ENCODE data around the gene ADI1.

ADI1 gene

DNA sequence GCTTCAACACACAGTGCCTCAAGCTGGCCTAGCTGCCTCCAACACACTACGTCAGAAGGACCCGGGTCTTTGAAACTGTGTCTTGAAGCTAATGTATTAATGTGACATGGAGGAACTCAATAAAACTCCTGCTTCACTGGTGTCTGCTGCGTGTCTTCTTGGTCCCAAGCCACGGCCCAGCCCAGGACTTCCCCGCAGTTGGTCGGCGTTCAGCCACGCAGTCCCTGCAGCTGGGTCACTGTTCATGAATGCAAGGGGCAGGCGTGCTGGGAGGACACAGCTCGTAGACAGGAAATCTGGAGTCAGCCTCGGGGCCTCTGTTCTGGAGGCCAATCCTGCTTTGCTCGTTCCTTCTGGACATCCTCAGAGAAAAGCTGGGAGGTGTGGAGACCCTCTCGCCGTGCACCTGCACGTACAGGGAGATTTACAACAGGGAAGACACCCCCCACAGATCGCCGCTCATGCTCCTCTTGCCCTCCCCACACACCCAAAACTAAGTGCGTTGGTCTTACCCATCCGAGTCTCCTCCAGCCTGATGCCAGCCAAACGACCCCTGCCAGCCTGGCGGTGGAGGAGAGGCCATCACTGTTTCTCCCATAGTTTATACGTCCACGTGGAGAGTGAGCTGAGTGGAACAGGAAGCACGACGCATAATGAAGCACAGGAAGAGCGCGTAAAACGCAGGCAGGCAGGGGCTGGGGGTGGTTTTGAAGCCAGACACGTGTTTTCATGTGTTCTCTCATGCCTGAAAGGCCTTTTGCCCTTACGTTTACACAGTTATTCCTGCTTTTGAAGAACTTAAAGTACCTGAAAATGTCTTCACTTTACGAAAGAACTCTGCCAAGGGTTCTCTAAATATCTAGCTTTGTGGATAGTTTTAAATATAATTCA lies 39.7 kb downstream of the ADI1 start:
- no peak for DNase-seq

DNA sequence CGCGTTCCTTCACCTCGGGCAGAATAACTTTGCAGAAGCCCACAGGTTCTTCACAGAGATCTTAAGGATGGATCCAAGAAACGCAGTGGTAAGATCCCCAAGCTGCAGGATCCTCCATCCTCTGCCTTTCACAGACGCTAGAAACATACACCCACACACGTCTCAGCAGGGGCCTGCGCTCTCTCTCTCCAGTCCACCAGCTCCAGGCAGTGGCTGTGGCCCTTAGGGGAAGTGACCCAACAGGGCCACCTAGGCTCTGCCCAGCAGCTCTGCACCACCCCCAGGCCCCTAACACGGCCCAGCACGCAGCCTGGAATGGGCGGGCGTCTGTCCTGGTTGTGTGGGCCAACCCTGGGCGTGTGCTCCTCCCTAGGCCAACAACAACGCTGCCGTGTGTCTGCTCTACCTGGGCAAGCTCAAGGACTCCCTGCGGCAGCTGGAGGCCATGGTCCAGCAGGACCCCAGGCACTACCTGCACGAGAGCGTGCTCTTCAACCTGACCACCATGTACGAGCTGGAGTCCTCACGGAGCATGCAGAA lies 40.4 kb downstream of the ADI1 start:
- DNase-seq: no peak

DNA sequence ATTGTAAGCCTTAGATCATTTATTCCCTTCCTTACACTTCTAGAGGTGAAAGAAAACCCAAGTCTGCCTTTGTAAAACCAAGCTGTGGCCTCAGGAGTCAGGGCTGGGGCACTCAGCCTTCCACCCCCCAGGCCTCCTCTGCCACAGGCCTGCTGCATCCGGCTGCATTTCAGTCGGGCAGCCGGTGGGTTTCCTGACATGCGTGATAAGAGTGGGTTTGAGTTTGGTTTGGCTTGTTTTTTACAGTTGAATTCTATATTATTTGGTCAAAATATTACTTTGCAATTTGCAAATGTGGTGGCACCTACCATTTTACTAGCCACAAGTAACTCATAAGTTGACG lies 42.4 kb downstream of the ADI1 start:
- peak; percentile 68 for DNase-seq

DNA sequence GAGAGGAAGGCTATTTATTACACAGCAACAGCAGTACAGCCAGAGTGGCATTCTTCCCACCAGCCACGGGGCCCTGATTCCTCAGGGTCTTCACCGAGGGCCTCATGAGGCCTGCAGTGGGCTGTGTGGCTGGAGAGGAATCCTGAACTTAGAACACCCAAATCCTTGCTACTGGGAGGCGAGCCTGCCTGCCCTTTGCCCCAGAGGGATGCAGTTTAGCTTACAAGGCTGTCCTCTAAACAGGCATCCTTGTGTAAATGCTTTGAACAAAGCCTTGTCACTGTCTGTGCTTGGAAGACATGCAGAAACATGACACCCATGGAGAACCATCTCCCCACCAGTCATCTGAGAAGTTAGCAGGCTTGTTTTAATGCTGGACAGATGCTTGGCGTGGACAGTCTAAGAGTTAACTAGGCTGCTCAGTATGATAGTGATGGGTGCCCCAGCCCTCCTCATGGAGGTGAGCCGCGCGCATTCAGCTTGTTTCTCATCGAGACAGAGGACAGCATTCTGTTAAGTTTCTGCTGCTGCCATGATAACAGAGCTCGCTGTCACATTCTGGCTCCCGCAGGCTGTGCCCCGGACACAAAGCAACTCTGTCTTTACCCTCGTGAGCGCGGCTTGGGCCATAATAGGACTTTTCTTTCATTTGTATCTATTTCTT lies 42.9 kb downstream of the ADI1 start:
- no peak for DNase-seq

DNA sequence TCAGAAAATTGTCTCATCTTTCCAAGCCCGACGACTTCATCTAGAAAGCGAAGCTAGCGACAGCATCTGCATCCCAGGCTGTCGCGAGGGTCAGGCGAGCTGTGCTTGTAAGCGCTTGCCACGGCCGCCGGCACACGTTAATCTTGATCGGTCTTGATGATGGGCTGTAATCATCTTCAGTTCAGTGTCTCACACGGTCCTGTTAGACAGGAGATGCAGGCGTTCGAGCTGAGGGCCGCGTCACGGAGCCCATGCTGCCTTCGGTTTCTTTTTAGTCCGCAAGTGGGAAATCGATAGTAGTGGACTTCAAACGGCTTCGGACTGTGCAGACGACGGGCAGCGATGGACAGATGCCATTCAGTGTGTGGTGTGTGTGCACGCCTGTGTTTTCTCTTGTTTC lies 43.6 kb downstream of the ADI1 start:
- no peak for DNase-seq

DNA sequence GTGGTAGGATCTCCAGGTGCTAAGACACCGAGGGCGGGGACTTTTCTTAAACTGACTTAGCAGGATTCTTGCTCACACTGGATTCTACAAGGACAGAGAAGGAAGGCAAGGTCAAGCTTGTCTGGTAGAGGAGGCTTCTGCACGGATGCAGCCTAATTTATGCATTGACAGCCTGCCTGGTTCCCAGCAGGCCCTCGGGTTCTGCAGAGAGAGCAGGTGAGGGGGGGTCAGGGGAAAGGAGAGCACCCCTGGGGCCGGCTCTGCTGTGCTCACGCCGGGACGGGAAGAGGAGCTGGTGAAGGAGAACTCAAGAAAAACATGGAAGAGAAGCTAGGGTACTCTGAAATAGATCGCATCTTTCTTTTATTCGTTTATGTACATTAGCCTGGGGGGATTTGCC lies 46.4 kb downstream of the ADI1 start:
- no peak for DNase-seq

DNA sequence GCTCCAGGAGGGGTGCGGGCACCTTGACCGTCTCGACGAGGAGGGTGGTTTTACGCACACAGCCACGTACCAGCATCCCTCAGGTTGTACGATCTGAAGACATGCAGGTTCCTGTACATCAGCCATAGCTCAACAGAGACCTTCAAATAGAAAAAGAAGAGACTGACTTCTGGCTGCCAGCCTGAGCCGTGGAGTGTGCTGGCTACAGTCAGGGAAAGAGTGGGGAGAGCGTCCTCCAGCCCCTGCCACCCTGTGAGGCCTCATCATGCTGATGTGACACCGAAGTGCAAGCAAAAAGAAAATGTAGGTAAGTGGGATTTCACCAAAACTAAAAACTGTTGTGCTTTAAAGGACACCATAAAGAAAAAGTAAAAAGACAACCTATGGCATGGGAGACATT lies 47.0 kb downstream of the ADI1 start:
- no peak for DNase-seq

DNA sequence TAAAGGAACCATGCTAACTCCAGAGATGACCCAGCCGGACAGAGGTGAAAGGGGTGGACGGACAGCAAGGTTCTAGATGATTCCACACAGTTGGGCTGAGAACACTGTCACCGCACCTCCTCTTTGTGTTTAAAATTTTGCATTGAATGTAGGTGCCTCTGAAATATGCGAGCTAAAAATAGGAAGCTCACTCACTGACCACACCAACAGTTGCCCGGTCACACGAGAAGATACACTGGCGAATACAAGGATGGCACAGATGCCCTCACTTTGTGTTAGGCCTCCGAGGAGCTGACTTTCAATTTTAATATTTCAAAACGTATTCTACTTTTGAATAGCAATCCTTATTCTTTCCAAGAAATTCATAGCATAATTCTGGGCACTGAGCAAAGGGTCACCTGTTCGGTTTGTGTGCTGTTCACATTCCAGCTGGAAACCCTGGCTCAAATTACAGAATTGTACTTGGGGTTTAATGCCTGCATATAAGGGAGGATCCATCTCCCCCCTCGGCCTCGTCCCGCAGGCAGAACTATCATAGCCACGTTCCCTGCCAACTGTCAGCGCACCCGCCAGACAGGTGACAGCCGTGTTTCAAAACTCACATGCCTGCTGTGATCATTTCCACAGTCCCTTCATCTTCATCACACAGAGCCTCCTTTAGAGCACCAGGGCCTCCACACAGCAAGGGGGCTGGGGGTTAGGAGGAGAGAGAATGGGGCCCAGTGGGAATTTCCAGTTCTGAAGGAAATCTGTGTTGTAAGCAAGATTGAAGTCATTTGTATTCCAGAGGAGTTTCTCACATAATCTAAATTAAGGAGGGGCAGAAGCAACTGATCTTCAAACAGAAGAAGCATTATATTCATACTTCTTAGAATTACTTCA lies 48.2 kb downstream of the ADI1 start:
- DNase-seq: no peak

DNA sequence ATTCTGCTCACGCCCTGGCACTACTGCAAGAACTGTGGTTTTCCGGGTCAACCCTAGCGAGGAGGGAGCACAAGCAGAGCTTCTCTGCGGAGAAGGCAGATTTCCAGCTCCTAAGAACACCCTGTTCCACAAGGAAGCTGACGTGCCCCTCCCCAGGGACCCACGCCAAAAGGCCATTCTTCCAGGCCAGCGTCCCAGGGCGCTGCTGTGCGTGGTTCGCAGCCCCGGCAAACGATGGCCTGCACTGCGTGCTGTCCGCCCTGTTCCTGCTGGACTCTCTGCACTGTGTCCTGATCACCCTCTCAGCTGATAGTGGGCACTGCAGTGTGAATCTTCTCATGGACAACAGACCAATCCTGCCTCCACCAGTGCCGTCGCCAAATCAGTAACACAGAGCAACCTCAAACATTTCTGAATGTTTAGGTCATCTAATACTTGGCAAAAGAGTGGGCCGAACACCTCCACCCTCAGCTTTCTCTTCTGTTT lies 49.1 kb downstream of the ADI1 start:
- DNase-seq: no peak

DNA sequence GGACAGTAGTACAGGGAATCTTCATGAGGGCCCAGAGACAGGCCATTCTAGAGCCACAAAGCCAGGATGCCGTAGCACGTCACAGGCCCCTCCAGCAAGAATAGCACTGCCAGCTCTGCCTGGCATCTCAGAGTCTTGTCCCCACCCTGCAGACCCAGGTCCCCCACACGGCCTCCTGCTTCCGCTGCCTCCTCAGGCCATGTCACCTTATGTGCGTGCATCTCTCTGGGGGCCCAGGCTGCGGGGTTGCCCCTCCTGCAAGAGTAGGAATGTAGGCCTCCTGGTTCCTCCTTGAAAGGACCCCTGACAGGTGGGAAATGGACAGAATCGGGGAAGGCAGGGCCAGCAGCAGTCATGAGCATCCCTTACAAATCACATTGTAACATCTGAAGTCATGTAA lies 49.8 kb downstream of the ADI1 start:
- DNase-seq: no peak

DNA sequence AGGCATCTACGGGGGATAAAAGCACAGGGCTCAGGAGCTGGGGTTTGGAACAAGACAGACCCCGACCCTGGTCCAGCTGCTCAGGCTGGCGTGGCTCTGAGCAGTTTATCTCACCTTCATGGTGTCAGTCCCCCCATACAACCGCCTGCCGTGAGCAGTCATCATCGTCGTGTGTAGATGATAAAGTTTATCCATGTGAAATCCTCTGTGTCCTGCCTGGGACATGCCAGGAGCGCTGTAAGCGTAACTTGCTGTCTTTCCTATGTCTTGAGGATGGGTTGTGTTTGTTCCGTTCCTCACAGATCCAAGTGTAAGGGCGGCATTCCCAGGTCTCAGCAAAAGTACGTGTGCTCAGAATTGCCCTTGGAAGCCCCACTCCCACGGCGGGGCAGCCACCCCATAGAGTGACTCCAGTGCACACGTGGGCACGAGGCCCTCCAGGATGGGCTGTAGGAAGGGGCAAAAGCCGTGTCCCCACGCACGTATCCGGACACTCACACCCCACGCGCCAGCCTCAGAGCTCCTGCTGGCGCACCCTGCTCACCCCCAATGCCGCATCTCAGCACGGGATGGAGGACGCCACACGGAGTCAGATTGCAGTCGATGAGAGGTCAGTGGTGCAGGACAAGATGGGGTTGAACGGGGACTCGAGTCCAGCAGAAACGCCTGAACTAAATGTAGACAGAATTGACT lies 50.9 kb downstream of the ADI1 start:
- no peak for DNase-seq

DNA sequence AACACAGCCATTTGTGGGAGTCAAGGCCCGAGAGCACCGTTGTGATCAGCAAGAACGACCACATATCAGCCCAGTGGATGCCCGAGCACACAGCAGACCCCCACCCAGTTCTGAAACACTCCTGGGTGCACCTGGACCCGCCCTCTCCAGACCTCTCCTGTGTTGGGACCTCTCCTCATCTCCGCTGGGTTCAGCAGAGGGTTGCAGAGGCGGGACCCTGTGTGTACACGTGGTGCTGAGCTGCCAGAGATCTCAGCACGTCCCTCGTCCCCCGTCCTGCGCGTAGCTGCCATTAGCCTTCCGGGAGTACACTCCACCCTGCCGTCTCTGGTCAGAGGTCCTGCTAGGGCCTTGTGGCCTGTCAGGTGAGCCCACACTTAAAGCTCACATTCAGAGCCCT lies 51.7 kb downstream of the ADI1 start:
- DNase-seq: no peak

DNA sequence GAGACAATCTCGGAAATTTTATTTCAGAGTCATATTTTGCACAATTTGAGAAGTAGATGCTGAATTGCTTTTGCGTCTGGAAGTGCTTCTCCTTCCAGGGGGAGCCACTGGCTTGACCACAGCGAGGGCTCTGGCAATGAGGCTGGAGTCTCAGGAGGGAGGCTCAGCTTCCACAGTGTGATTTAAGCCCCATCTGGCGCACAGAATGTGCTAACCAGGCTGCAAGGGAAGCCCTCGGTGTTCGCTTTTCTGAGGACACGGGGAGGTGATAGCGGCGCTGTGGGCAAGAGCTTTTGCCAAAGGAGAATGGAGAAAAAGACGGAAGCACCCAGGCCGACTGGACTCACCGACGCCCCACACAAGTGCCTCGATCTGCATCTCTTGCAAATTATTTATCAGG lies 52.4 kb downstream of the ADI1 start:
- no peak for DNase-seq

DNA sequence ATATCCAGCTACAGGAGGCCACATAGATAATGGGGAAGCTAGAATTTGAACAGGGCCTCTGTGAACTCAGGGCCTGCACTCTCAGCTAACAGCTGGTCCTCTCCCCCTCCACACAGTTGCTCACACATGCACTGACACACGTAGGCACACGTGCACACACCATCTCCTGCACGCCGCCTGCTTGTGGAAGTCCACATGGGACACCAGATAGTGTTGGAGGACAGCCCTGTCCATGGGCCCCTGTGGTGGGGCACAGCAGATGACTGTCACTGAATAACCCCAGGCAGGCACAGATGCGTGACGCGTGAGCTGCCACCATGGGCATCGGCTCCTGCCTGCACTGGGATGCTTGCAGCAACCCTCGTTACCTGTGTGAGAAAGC lies 52.9 kb downstream of the ADI1 start:
- DNase-seq: no peak

DNA sequence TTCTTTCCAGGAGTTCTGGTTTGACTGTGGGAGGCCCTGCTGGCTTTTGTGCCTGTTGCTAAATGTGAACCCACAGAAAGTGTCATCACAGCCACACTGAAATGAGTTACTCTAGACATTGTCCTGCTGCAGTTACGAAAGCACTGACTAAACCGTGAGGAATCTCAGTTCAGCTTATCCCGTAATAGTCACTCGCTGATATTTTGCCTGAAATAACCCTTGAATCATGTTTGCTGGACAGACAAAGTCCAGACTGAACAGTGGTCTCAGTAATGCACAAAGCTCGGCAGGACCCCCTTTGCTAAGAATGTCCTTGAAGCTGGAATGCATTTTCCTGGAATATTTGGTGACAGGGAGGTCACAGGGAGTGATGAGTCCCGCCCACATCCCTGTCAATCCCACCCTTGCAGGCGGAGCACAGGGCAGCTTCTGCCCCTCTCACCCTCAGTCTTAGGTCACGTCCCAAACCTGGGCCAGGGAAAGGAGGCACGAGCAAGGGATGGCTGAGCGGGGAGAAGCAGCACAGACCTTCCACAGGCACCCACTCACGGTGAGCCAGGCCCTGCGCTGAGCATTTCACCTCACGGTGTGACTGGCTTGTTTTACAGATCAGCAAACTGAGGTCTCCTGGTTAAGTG lies 53.4 kb downstream of the ADI1 start:
- DNase-seq: no peak

DNA sequence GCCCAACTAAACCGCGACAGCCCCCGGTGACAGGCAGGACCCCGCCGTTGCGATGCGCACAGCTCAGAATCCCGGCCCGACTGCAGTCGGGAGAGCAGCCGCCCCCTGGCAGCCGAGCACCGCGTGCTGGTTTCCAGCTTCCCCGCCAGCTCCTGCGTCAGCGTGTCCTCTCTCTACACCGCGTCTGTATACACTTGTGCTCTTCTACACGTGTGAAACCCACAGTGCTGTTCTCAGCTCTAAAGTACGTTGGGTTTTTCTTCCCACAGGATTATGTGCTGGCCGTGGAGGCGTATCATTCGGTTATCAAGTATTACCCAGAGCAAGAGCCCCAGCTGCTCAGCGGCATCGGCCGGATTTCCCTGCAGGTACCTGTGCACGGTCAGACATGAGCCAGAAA lies 54.0 kb downstream of the ADI1 start:
- no peak for DNase-seq

DNA sequence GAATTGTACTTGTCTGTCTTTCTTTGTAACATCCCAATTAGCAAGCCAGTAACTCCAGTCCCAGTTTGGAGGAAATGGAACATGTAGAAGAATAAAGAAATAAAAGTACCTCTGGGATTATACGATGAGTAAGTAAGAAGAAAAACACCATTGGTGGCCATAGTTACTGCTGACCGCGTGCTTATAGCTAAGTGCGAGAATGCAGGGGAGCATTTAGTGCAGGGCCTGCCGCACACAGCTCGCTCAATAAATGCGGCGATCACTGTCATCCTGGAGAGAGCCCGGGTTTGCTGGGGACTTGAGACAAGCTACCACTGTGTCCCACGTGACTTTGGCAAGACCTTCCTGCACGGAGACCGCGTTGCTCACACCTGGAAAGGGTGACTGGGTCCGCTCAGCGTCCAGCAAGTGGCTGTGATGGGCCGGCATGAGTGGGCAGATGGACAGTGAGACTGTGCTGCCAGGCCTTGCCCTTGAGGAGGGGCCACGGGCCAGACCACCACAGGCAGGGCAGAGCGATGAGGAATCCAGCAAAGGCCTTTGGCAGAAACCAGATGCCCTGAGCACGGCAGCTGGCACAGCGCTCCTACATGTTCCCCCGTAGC lies 54.8 kb downstream of the ADI1 start:
- no peak for DNase-seq

DNA sequence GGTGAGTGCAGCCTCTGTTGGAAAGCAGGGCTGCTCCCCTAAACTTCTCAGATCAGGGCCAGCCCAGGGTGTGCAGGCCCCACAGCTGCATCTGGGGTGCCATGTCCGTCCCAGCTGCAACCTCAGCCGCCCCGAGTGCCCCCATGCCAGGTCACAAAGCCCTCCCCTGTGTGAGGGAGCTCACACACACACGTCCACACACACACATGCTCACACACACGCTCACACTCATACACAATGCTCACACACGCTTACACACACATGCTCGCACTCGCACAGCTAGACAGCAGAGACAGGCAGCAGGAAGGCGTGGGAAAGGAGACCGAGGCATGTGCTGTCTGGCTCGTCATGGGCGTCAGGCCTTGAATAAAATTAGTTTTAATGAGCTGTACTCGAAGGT lies 55.4 kb downstream of the ADI1 start:
- DNase-seq: no peak

DNA sequence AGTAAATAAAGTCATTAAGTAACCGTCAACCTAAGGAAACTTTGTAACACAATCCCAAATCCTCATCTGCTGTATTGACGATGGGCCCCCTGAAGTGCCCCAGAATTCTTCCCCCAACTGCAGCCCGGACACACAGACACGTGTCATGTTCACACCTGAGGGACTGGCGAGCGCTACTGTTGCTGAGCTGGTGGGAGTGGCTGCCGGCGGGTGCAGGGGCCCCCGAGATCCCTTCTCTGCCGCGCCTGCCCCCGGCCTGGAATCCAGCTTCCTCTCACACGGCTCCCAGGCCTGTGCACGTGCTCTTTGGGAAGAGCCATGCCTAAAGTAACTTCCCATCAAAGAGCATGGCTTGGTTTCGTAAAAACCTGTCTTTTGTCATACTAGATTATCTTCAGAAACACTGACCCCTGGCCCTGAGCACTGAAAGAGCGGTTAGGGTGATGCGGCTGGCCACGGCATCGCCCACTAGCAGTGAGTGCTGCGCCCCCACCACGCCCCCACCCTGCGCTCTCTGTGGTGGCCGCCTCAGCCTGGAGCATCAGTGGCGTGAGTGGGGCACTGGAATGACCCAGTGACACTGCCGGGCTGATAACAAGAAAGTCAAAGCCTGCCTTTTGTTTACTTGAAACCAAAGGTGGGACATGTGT lies 56.0 kb downstream of the ADI1 start:
- DNase-seq: no peak

DNA sequence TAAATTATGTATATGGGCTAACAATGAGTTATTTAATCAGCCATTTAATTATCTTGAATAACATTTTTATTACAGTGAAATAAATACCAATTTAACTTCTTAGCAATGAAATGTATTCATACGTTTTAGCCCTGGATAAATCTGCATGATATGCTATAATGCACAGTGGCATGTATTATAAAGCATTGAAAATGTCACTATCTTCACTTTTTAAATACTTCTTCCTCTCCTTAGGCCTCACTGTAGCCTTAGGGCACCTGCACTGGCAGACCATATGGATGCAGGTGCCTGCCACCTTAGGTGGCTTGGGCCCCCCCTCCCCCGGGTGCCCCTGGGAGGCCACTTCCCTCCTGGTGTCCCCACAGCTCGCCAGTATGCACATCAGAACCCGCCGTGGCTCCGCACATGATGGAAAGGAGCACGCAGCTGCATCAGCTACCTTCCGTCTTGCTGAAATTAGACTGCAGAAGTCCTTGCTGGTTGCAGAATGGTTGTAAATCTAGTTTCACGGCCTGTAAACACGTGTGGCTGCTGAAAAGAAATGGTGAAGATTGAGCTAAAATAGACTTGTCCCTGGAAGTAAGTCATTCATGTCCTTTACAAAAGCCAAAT lies 56.7 kb downstream of the ADI1 start:
- DNase-seq: no peak

Measured in hematopoietic multipotent progenitor cell treated with erythropoietin and hydrocortisone succinate and interleukin-3 and kit ligand, for 4 days (in vitro differentiated cells).